Measurements from ENCODE around the gene TSPAN33. TPM values are rescaled to one million over a fixed set of nuclear protein-coding genes. Genes with fewer than 3 reads are reported as not detected.
A peak's percentile ranks its signal among the peaks of the same experiment; 100 is the strongest.

The TSPAN33 gene
- total RNA-seq, 2 experiments from 2014 or later: 14.6 to 44.8 TPM

DNA sequence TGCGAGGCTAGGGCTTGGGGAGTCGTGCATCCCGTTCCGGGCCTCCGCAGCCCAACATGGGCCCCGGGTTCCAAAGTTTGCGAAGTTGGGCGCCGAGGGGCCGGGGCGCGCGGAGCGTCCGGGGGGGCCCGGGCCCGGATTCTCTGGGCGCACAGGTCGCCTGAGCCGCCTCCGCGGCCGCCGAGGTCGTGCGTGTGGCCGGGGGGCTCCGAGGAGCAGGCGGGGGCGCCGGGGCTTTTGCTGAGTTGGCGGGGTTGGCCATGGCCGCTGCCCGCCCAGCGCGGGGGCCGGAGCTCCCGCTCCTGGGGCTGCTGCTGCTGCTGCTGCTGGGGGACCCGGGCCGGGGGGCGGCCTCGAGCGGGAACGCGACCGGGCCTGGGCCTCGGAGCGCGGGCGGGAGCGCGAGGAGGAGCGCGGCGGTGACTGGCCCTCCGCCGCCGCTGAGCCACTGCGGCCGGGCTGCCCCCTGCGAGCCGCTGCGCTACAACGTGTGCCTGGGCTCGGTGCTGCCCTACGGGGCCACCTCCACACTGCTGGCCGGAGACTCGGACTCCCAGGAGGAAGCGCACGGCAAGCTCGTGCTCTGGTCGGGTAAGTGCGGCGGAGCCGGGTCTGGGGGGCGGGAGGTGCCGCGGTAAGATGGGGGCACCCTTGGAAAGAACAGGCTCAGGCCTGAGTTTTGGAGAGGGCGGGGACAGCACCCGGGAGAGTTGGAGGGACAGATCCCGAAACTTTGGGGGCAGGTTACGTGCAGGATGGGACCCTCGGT is 44.6 kb downstream of the TSPAN33 start:
- no peaks in the 10 kb centered on the region for H3K9me2 ChIP-seq (ENCODE audit: insufficient read depth, low read length)
- intact Hi-C loops (cut with micrococcal nuclease; ENCODE audit: unreplicated experiment): no loop called here
- H4K20me1 ChIP-seq (ENCODE audit: insufficient read depth, low read length): no peaks in the 10 kb centered on the region
- no peak for DNase-seq (ENCODE audit: low spot score)
- CTCF ChIA-PET (ENCODE audit: unreplicated experiment): no interaction called here
- H2AFZ ChIP-seq (ENCODE audit: low read length): no peak overlapping the region
- H3K4me1 ChIP-seq (ENCODE audit: insufficient read depth, low read length, poor library complexity, severe bottlenecking): peaks cover 14% of the 10 kb centered on the region
- no peak overlapping the region for H3K4me3 ChIP-seq (ENCODE audit: low read depth, low read length, poor library complexity, severe bottlenecking)
- no peak overlapping the region for H3K27ac ChIP-seq (ENCODE audit: low read depth, low read length, poor library complexity, severe bottlenecking)
- TF ChIP-seq EZH2phosphoT487 (IDR thresholded peaks at IDR 0.05; ENCODE audit: borderline replicate concordance, low read depth, low read length): no peak
- TF ChIP-seq, protein P1, sequence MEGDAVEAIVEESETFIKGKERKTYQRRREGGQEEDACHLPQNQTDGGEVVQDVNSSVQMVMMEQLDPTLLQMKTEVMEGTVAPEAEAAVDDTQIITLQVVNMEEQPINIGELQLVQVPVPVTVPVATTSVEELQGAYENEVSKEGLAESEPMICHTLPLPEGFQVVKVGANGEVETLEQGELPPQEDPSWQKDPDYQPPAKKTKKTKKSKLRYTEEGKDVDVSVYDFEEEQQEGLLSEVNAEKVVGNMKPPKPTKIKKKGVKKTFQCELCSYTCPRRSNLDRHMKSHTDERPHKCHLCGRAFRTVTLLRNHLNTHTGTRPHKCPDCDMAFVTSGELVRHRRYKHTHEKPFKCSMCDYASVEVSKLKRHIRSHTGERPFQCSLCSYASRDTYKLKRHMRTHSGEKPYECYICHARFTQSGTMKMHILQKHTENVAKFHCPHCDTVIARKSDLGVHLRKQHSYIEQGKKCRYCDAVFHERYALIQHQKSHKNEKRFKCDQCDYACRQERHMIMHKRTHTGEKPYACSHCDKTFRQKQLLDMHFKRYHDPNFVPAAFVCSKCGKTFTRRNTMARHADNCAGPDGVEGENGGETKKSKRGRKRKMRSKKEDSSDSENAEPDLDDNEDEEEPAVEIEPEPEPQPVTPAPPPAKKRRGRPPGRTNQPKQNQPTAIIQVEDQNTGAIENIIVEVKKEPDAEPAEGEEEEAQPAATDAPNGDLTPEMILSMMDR (conservative IDR thresholded peaks at IDR 0.05; ENCODE audit: low read length): no peak
- no TSS peak for BruUV-seq (replicated peaks)
- H3K36me3 ChIP-seq (ENCODE audit: insufficient read depth, low read length): no peaks in the 10 kb centered on the region
- POLR2A ChIA-PET: no interaction called here
- H3K9me3 ChIP-seq (ENCODE audit: low read length): no peaks in the 10 kb centered on the region
- H3K4me2 ChIP-seq (ENCODE audit: low read length): peak overlapping the region; percentile 46; the same call in 1 of the 2 replicates
- no peaks in the 10 kb centered on the region for H3K79me2 ChIP-seq (ENCODE audit: insufficient read depth, low read depth, low read length)

DNA sequence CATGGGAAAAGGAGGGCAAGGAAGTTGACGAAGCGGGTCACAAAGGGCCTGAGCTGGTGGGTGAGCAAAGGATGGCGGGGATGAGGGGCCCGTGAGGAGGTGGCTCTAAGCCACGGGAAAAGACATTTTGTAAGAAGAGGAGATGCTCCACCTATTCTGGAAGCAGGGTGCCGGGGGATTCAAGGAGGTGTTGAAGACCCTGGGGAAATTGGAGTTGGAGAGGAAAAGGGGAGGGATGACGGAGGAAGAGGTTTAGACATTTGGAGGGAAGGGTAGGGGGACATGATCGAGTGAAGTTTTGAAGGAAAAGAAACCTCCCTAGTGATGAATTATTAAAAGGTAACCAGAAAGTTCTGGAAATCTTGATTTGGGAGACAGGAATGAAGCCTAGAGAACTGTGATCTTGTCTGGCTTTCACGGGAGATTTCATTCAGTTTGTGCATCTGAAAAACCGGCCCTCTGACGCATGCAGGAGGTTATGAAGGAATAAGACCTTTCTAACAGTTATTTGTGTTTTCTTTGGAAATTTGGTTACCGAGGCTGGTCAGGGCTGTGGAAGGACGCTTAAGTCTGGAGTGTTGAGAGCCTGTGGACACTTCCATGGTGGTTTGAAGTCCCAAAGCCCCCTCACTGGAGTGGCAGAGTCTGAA is 45.3 kb downstream of the TSPAN33 start:
- Histone ChIP-seq H4K20me1 (ENCODE audit: insufficient read depth, low read length) (no peaks in the 10 kb centered on the region), H2AFZ (ENCODE audit: low read length) (no peak overlapping the region), H3K27ac (ENCODE audit: low read depth, low read length, poor library complexity, severe bottlenecking) (no peak overlapping the region), H3K79me2 (ENCODE audit: insufficient read depth, low read depth, low read length) (no peaks in the 10 kb centered on the region), H3K9me2 (ENCODE audit: insufficient read depth, low read length) (no peaks in the 10 kb centered on the region), H3K4me1 (ENCODE audit: insufficient read depth, low read length, poor library complexity, severe bottlenecking) (peaks cover 14% of the 10 kb centered on the region), H3K36me3 (ENCODE audit: insufficient read depth, low read length) (no peaks in the 10 kb centered on the region), H3K4me3 (ENCODE audit: low read depth, low read length, poor library complexity, severe bottlenecking) (no peak overlapping the region), H3K4me2 (ENCODE audit: low read length) (no peak overlapping the region), H3K9me3 (ENCODE audit: low read length) (no peaks in the 10 kb centered on the region)
- ChIA-PET CTCF (ENCODE audit: unreplicated experiment) (no interaction called here), POLR2A (no interaction called here)
- TF ChIP-seq EZH2phosphoT487 (IDR thresholded peaks at IDR 0.05; ENCODE audit: borderline replicate concordance, low read depth, low read length): no peak
- TF ChIP-seq, protein P1 (conservative IDR thresholded peaks at IDR 0.05; ENCODE audit: low read length): no peak
- intact Hi-C loops (cut with micrococcal nuclease; ENCODE audit: unreplicated experiment): no loop called here
- no TSS peak for BruUV-seq (replicated peaks)
- DNase-seq (ENCODE audit: low spot score): no peak

DNA sequence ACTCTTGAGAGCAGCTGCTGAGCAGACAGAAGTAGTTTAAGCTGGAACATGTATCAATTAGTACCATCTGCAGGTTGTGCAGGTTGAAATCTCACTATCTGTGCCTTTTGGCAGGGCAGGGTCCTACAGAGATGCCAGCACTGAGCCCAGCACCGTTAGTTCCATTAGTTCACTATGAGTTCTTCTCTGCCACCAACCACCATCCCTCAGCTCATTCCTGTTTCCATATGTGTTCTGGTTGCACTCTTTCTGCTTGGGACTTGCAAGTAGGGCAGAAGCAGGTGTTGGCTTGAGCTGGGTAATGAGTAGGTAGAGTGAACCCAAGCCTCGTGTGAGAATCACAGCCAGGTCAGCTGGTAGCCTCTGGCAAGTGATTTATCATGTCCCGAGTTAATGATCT is 46.8 kb downstream of the TSPAN33 start:
- no peaks in the 10 kb centered on the region for H3K79me2 ChIP-seq (ENCODE audit: insufficient read depth, low read depth, low read length)
- peaks cover 10% of the 10 kb centered on the region for H3K4me1 ChIP-seq (ENCODE audit: insufficient read depth, low read length, poor library complexity, severe bottlenecking)
- no peak overlapping the region for H3K4me3 ChIP-seq (ENCODE audit: low read depth, low read length, poor library complexity, severe bottlenecking)
- DNase-seq (ENCODE audit: low spot score): no peak
- H3K9me2 ChIP-seq (ENCODE audit: insufficient read depth, low read length): no peaks in the 10 kb centered on the region
- ChIA-PET POLR2A (no interaction called here), CTCF (ENCODE audit: unreplicated experiment) (no interaction called here)
- H3K27ac ChIP-seq (ENCODE audit: low read depth, low read length, poor library complexity, severe bottlenecking): no peak overlapping the region
- intact Hi-C loops (cut with micrococcal nuclease; ENCODE audit: unreplicated experiment): no loop called here
- H3K36me3 ChIP-seq (ENCODE audit: insufficient read depth, low read length): no peaks in the 10 kb centered on the region
- no TSS peak for BruUV-seq (replicated peaks)
- no peaks in the 10 kb centered on the region for H4K20me1 ChIP-seq (ENCODE audit: insufficient read depth, low read length)
- H2AFZ ChIP-seq (ENCODE audit: low read length): no peak overlapping the region
- H3K4me2 ChIP-seq (ENCODE audit: low read length): no peak overlapping the region
- H3K9me3 ChIP-seq (ENCODE audit: low read length): no peaks in the 10 kb centered on the region
- TF ChIP-seq, protein P1 (conservative IDR thresholded peaks at IDR 0.05; ENCODE audit: low read length): no peak
- no peak for TF ChIP-seq EZH2phosphoT487 (IDR thresholded peaks at IDR 0.05; ENCODE audit: borderline replicate concordance, low read depth, low read length)

Data from OCI-LY7 (cell line).